KOPT-K1 (cell line): ENCODE results near the gene ENPP6.
"Not testable (repeated sequence)": the region's sequence is repeated elsewhere in the genome, so short reads cannot be mapped to it uniquely, and the experiment has no call there.

Experiments used
- H3K27ac ChIP-seq: fragments of 200-600 bp; sonication (generic); 2 replicates; pipeline ENCODE4 v1.5.1; 2016; ENCODE audit warnings: antibody characterized with exemption, mild to moderate bottlenecking, low read depth, low read length; ENCODE audit not compliant: poor library complexity, severe bottlenecking
- H3K36me3 ChIP-seq: fragments of 200-600 bp; sonication (generic); 2 replicates; pipeline ENCODE4 v1.5.1; 2017; ENCODE audit warnings: antibody characterized with exemption, mild to moderate bottlenecking, low read length, moderate library complexity; ENCODE audit not compliant: insufficient read depth
- H3K9me3 ChIP-seq: fragments of 200-600 bp; sonication (generic); 2 replicates; pipeline ENCODE4 v1.5.1; 2017; ENCODE audit warnings: antibody characterized with exemption, low read length, mild to moderate bottlenecking; ENCODE audit not compliant: insufficient read depth, poor library complexity, severe bottlenecking

Gene ENPP6

GRCh38 chr4:184059099-184059498, 158.6 kb downstream of the ENPP6 start:
- no peaks in the 10 kb centered on the region for H3K9me3 ChIP-seq
- H3K27ac ChIP-seq, result no peak overlapping the region
- H3K36me3 ChIP-seq, result no peaks in the 10 kb centered on the region

DNA sequence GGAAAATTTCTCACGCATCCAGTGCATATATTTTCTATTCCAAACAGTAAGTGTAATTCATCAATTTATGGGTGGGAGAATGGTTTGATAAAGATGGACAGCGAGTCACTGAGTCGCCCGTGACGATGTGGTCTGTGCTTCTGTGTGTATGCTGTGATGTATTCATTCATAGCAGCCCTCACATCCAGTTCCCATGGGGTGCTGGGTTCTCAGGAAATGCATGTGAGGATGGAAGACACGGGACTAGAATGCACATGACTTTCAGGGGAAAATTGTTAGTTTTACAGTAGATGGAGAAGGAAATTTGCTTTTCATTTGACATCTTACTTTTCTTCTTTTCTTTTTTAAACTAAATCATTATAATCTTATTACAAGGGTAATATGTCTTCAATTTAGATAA, 159.6 kb downstream of the ENPP6 start:
- Histone ChIP-seq H3K36me3 (no peaks in the 10 kb centered on the region), H3K27ac (no peak overlapping the region), H3K9me3 (no peaks in the 10 kb centered on the region)

DNA sequence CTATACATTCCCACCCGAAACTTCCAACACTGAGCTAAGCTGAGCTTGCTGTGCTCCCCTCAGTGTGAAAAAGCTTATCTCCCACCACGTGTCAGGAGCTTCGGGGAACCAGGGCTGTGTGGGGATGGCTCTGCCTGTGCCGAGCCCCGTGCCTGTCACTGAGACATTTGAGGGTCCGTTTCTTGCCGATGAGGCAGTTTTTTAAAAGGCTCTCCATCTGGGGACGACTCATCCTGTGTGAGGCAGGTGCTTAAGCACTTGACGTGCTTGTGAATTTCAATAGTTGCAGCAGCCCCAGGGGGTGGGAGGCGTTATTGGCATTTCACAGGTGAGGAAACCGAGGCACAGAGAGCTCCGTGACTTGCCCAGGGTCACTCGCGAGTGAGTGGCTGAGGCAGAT, 160.8 kb downstream of the ENPP6 start:
- Histone ChIP-seq H3K9me3 (no peaks in the 10 kb centered on the region), H3K36me3 (no peaks in the 10 kb centered on the region), H3K27ac (no peak overlapping the region)

DNA sequence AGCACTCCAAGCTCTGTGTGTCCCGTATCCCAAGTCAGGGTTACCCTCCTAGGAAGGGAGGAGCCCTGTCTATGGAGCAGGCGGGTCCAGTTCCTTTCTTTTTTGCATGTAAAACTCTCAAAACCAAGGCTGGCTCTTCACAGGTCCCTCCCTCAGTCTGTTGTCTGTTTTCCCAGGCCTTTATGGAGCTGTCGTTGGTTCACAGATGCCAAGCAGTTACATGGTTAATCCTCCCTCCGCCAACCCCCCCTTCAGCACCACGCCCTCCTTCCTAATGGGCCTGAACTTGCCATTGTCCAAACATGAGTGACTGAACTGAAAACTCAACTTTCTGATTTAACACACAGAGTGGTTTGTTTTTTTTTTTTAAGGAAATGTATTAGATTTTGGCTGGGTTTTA, 164.2 kb downstream of the ENPP6 start:
- H3K36me3 ChIP-seq, result no peaks in the 10 kb centered on the region
- H3K27ac ChIP-seq, result no peak overlapping the region
- no peaks in the 10 kb centered on the region for H3K9me3 ChIP-seq

GRCh38 chr4:184052616-184053015, 165.1 kb downstream of the ENPP6 start:
- no peaks in the 10 kb centered on the region for H3K9me3 ChIP-seq
- no peaks in the 10 kb centered on the region for H3K36me3 ChIP-seq
- H3K27ac ChIP-seq, result no peak overlapping the region

GRCh38 chr4:184051262-184051661, 166.4 kb downstream of the ENPP6 start:
- not testable (repeated sequence) for H3K9me3 ChIP-seq, H3K27ac ChIP-seq, H3K36me3 ChIP-seq

DNA sequence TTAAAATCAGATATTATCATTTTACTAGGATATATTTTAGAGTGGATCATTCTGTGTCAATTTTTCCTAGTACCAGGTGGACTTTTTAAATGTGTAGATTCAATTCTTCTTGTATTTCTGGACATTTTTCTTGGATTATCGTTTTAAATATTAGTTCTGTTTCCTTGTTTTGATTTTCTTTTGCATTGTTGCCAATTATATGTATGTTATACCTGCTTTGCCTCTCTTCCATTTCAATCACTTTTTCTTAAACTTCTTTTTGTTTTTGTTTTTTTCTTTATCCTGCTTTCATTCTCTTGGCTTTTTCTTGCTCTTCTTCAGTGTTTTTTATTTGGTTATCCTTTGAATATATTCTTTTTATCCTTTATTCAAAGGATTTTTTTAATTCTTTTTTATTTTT, 171.5 kb downstream of the ENPP6 start:
- no peaks in the 10 kb centered on the region for H3K36me3 ChIP-seq
- H3K9me3 ChIP-seq, result peaks cover 24% of the 10 kb centered on the region
- no peak overlapping the region for H3K27ac ChIP-seq

- Histone ChIP-seq H3K36me3 (no peaks in the 10 kb centered on the region), H3K27ac (no peak overlapping the region)
These were observed 176.5 kb downstream of the ENPP6 start for GRCh38 chr4:184041156-184041555.

GRCh38 chr4:184039963-184040383, 177.7 kb downstream of the ENPP6 start:
- peaks cover 4% of the 10 kb centered on the region for H3K9me3 ChIP-seq
- no peaks in the 10 kb centered on the region for H3K36me3 ChIP-seq
- H3K27ac ChIP-seq, result no peak overlapping the region

More at GRCh38 chr4:184041156-184041555, 176.5 kb downstream of the ENPP6 start:
- H3K9me3 ChIP-seq, result peaks cover 16% of the 10 kb centered on the region
